HepG2 (cell line): ENCODE measurements around the gene ZNF324B. TPM values are rescaled to one million over a fixed set of nuclear protein-coding genes. Genes with fewer than 3 reads are reported as not detected.

Experiments
- CENPBD1 ChIP-seq: sonication (generic); formaldehyde crosslinking; IDR thresholded peaks from 2 replicates; pipeline ENCODE4 v1.8.0; 2022; ENCODE audit warnings: missing genetic modification reagents, low read depth, mild to moderate bottlenecking, borderline replicate concordance
- CREM ChIP-seq, 2 experiments: sonication (generic) in 1 of 2; formaldehyde crosslinking in 1 of 2; IDR thresholded peaks; 2 replicates each; pipeline versions ENCODE4 v1.4.0 to v1.6.1; 2016 to 2020; ENCODE audit warnings: antibody characterized with exemption in 1 of 2, mild to moderate bottlenecking in 1 of 2, missing genetic modification reagents in 1 of 2
- PITX1 ChIP-seq: sonication (generic); formaldehyde crosslinking; IDR thresholded peaks from 2 replicates; pipeline ENCODE4 v1.5.1; 2020; ENCODE audit warnings: mild to moderate bottlenecking, missing genetic modification reagents
- RARA ChIP-seq: IDR thresholded peaks from 2 replicates; pipeline ENCODE4 v1.6.1; 2016; ENCODE audit warnings: missing genetic modification reagents, missing compliant biosample characterization
- SATB2 ChIP-seq: sonication (generic); formaldehyde crosslinking; IDR thresholded peaks from 2 replicates; pipeline ENCODE4 v1.5.0; 2020; ENCODE audit warnings: missing genetic modification reagents
- SIX1 ChIP-seq: sonication (generic); formaldehyde crosslinking; IDR thresholded peaks from 2 replicates; pipeline ENCODE4 v1.4.0; 2020; ENCODE audit warnings: missing genetic modification reagents, borderline replicate concordance
- THAP11 ChIP-seq: IDR thresholded peaks from 2 replicates; pipeline ENCODE4 v1.6.1; 2016; ENCODE audit warnings: missing biosample characterization, missing genetic modification reagents
- ZBTB46 ChIP-seq: sonication (generic); formaldehyde crosslinking; IDR thresholded peaks from 2 replicates; pipeline ENCODE4 v1.4.0; 2020; ENCODE audit warnings: mild to moderate bottlenecking, missing genetic modification reagents, borderline replicate concordance
- ZHX2 ChIP-seq, 2 experiments: sonication (generic) in 1 of 2; formaldehyde crosslinking in 1 of 2; IDR thresholded peaks; 2 replicates each; pipeline versions ENCODE4 v1.6.1 to v1.9.0; 2014 to 2022; ENCODE audit warnings: antibody characterized with exemption in 1 of 2, borderline replicate concordance in 1 of 2, inconsistent platforms in 1 of 2, low read depth in 1 of 2, missing genetic modification reagents in 1 of 2
- ZNF121 ChIP-seq: sonication (generic); formaldehyde crosslinking; IDR thresholded peaks from 2 replicates; pipeline ENCODE4 v1.5.0; 2020; ENCODE audit warnings: mild to moderate bottlenecking, missing genetic modification reagents
- ZNF234 ChIP-seq: sonication (generic); formaldehyde crosslinking; conservative IDR thresholded peaks from 2 replicates; pipeline ENCODE4 v1.5.1; 2020; ENCODE audit warnings: mild to moderate bottlenecking, missing genetic modification reagents
- ZNF251 ChIP-seq: sonication (generic); formaldehyde crosslinking; IDR thresholded peaks from 2 replicates; pipeline ENCODE4 v1.9.0; 2021; ENCODE audit warnings: mild to moderate bottlenecking, missing genetic modification reagents
- ZNF569 ChIP-seq: sonication (generic); formaldehyde crosslinking; IDR thresholded peaks from 2 replicates; pipeline ENCODE4 v1.5.0; 2020; ENCODE audit warnings: mild to moderate bottlenecking, missing genetic modification reagents, moderate library complexity, borderline replicate concordance
- ZNF580 ChIP-seq: IDR thresholded peaks from 2 replicates; pipeline ENCODE4 v1.6.1; 2016; ENCODE audit warnings: low read depth, borderline replicate concordance
- ZNF687 ChIP-seq: sonication (generic); formaldehyde crosslinking; IDR thresholded peaks from 2 replicates; pipeline ENCODE4 v1.5.1; 2020; ENCODE audit warnings: mild to moderate bottlenecking, missing genetic modification reagents, moderate library complexity
- polyA plus RNA-seq, 8 experiments: library from polyadenylated mRNA; depleted of rRNA in 3 of 8; stranded (reverse) in 7 of 8; unstranded in 1 of 8; fragments of >200 nt; fragmentation: Illumina TruSeq in 4 of 8; extraction: Trizol in 4 of 8; gene quantifications; 2 replicates each; pipeline versions ENCODE4 v1.2.1 to v1.2.3, GENCODE V29; 2011 to 2016; ENCODE audit warnings: low read depth in 4 of 8, missing spikeins in 1 of 8, mixed read lengths in 1 of 8; ENCODE audit not compliant: insufficient read depth in 1 of 8
- total RNA-seq, 5 experiments: library from RNA; depleted of rRNA; stranded (reverse); fragments of >200 nt; fragmentation: Illumina TruSeq; extraction: Trizol; gene quantifications; 2 replicates each; pipeline ENCODE4 v1.2.3, GENCODE V29; 2016; ENCODE audit warnings: low read depth in 1 of 5

The ZNF324B gene
- total and polyA plus RNA-seq, 2 of the 13 experiments (the other 11 are each of a cell fraction or from before 2014, with no cell fraction given): 0.53 to 3.0 TPM

GRCh38 chr19:58466760-58467589 is 15.6 kb downstream of the ZNF324B start, which contains the start of gene ZNF324 (continued):
- TF ChIP-seq ZHX2 (IDR thresholded peaks at IDR 0.05; ENCODE audit: low read depth) (peak; percentile 56; the same call in 1 of the 2 replicates), ZHX2 (CRISPR knock-in tag; IDR thresholded peaks at IDR 0.05; ENCODE audit: borderline replicate concordance) (no peak), CREM (IDR thresholded peaks at IDR 0.05) (peak; percentile 82), CREM (CRISPR knock-in tag; IDR thresholded peaks at IDR 0.05) (no peak), ZNF580 (CRISPR knock-in tag) (no peak; the same call in 1 of the 2 replicates), CENPBD1 (CRISPR knock-in tag) (no peak), ZBTB46 (CRISPR knock-in tag) (no peak; the same call in 1 of the 2 replicates), SIX1 (CRISPR knock-in tag) (no peak), ZNF569 (CRISPR knock-in tag) (no peak), ZNF121 (CRISPR knock-in tag) (no peak), THAP11 (CRISPR knock-in tag) (peak; percentile 97), ZNF687 (CRISPR knock-in tag) (peak; percentile 85), SATB2 (CRISPR knock-in tag) (no peak), ZNF251 (CRISPR knock-in tag) (no peak), RARA (CRISPR knock-in tag) (no peak), PITX1 (CRISPR knock-in tag) (no peak; the same call in 1 of the 2 replicates), ZNF234 (CRISPR knock-in tag) (no peak)
